Stomach smooth muscle (tissue), 2 donors: ENCODE measurements around the gene EYA4.
A peak's percentile ranks its signal among the peaks of the same experiment; 100 is the strongest.

Experiments
- H3K27ac ChIP-seq: one replicate; pipeline ENCODE4 v1.7.0; 2013; ENCODE audit warnings: mild to moderate bottlenecking, low read length, inconsistent platforms
- H3K27me3 ChIP-seq, 2 donors: one replicate each; pipeline ENCODE4 v1.7.0; 2013; ENCODE audit warnings: low read length in 2 of 2; ENCODE audit not compliant: insufficient read depth in 2 of 2, control insufficient read depth in 1 of 2
- H3K36me3 ChIP-seq, 2 donors: one replicate each; pipeline ENCODE4 v1.7.0; 2013; ENCODE audit warnings: low read length in 2 of 2; ENCODE audit not compliant: control insufficient read depth in 2 of 2, insufficient read depth in 2 of 2
- H3K4me1 ChIP-seq: one replicate; pipeline ENCODE4 v1.7.0; 2013; ENCODE audit warnings: low read length; ENCODE audit not compliant: control insufficient read depth, insufficient read depth
- H3K4me3 ChIP-seq, 2 donors: one replicate each; pipeline ENCODE4 v1.7.0; 2013; ENCODE audit warnings: low read length in 2 of 2
- H3K9ac ChIP-seq, 2 donors: one replicate each; pipeline ENCODE4 v1.7.0; 2013; ENCODE audit warnings: low read length in 2 of 2, mild to moderate bottlenecking in 1 of 2
- H3K9me3 ChIP-seq, 2 donors: one replicate each; pipeline ENCODE4 v1.7.0; 2013; ENCODE audit warnings: low read length in 2 of 2; ENCODE audit not compliant: control insufficient read depth in 2 of 2
- donor health status: healthy.
- donor health status: Pancreatic carcinoma.

The EYA4 gene

DNA sequence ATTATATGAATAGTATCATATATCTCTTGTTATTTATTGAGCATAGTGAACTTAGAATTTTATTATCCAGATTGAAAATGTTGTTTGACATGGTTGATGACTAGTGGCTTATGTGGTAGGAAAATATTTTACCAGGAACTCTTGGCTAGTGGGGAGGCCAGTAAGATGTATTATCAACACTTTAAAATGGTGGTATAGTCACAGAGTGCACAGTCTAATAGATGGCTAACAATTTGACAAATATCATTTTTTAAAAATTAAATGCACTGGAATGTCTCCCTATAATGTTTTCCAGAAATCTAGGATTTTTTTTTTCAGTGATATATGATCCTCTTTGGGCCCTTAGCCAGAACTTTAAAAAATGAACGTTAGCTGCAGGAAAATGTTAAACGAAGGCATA lies 26.9 kb upstream of the EYA4 start:
- Histone ChIP-seq H3K36me3 (no peaks in the 10 kb centered on the region), H3K4me3 (no peak overlapping the region), H3K4me1 (no peaks in the 10 kb centered on the region), H3K9me3 (peaks cover 0 to 4% of the 10 kb centered on the region in 2 donors), H3K27me3 (no peaks in the 10 kb centered on the region), H3K9ac (no peak overlapping the region), H3K27ac (no peak overlapping the region)

DNA sequence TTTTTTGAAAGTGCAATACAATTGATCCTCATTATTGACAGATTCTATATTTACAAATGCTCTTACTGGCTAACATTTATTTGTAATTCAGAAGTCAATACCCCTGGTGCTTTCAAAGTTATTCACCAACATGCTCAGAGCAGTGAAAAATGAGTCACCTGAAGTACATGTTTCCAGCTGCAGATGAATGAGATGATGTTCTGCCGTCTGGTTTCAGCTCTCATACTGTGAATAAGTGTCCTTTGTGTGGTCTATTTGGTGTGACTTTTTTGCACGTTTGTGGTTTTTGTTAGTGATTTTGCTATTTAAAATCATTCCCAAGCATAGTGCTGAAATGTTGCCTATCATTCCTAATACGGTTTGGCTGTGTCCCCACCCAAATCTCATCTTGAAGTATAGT lies 22.3 kb upstream of the EYA4 start:
- no peaks in the 10 kb centered on the region for H3K27me3 ChIP-seq
- no peak overlapping the region for H3K4me3 ChIP-seq
- no peaks in the 10 kb centered on the region for H3K4me1 ChIP-seq
- H3K9me3 ChIP-seq, result no peaks in the 10 kb centered on the region
- H3K36me3 ChIP-seq, result no peaks in the 10 kb centered on the region
- H3K9ac ChIP-seq, result no peak overlapping the region
- no peak overlapping the region for H3K27ac ChIP-seq

DNA sequence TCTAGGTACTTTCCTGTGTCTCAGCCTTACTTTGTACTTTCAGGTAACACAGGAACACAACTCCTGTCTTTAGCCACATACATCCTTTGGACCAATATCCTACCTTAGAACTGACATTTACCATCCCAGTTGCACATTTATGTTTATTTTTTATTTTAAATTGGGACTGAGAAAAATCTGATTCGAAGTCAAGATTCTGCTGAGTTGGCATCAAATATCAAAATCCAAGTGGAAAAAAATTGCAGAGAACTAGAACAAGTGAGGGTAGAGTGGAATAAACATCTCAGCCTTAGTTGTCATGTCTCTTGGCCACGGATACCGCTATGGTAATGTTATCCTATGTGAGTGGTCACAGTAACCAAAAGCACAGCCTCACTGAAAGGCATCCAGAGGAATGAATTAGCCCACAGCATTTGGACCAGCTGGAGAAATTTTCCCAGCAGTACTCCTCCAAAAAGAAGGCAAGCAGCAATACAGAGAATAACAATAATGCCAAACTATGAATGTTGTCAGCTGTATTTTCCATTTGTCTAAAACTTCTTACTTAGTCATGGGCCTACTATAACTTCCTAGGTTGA lies 17.6 kb upstream of the EYA4 start:
- Histone ChIP-seq H3K4me3 (no peak overlapping the region), H3K9ac (no peak overlapping the region), H3K27me3 (no peaks in the 10 kb centered on the region), H3K4me1 (no peaks in the 10 kb centered on the region), H3K27ac (no peak overlapping the region), H3K9me3 (no peaks in the 10 kb centered on the region), H3K36me3 (no peaks in the 10 kb centered on the region)

DNA sequence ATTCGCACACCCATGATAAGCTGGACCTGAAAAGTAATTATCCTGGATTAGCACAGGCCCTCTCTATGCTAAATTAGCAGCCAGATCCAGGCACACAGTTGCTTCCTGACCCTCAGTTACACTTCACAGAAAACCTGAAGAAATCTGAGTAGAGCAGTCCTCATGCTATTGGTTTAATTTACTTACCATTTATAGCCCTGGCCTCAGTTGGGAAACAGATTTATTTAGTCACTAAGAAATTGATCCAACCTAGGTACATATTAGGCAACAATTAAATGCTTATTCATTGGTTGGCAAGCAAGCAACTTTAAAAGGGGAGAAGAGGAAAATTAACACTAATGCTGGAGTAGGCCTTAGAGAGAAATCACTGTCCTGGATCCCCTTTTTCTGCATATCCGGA lies 15.6 kb upstream of the EYA4 start:
- no peaks in the 10 kb centered on the region for H3K9me3 ChIP-seq
- no peaks in the 10 kb centered on the region for H3K36me3 ChIP-seq
- H3K4me1 ChIP-seq, result no peaks in the 10 kb centered on the region
- H3K27ac ChIP-seq, result no peak overlapping the region
- H3K9ac ChIP-seq, result no peak overlapping the region
- H3K27me3 ChIP-seq, result no peaks in the 10 kb centered on the region
- H3K4me3 ChIP-seq, result no peak overlapping the region

DNA sequence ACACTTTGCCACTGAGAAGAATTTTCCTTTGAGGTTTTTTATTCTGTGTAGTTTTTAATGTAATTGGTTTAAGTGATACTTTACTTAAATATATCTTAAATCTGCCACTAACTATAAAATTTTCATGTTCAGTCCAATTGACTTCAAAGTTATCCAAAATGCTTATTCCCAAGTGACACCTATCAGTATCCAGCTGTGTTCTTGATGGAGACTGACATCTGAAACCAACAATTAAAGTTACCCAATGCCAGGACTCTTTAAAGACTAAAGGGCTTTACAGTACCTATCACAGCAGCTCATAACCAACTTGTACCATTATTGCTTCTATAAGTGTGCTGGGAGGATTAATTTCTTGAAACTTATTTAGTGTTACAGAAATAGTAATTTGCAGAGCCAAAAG lies 13.8 kb upstream of the EYA4 start:
- Histone ChIP-seq H3K27ac (no peak overlapping the region), H3K36me3 (no peaks in the 10 kb centered on the region), H3K27me3 (no peaks in the 10 kb centered on the region), H3K4me3 (no peak overlapping the region), H3K9ac (no peak overlapping the region), H3K9me3 (no peaks in the 10 kb centered on the region), H3K4me1 (no peaks in the 10 kb centered on the region)

DNA sequence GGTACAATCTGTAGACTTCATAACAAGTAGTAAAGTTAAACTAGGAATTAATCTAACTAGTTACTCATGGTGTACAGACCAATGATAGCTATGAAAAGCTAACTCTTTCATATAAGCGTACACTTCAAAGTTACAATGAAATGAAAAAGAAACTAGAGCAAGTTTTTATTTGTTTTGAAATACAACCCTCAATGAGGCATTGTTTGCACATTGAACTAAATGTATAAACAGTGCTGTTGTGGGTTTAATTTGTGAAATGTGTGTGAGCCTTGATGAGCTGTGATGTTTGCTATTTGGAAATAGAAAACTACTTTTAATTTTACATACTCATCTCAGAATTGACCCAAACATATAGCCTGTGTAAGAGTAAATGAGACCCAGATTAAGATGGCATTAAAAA lies 11.1 kb upstream of the EYA4 start:
- H3K27me3 ChIP-seq, result no peaks in the 10 kb centered on the region
- H3K36me3 ChIP-seq, result no peaks in the 10 kb centered on the region
- no peaks in the 10 kb centered on the region for H3K4me1 ChIP-seq
- H3K9ac ChIP-seq, result no peak overlapping the region
- H3K27ac ChIP-seq, result no peak overlapping the region
- no peak overlapping the region for H3K4me3 ChIP-seq
- H3K9me3 ChIP-seq, result no peaks in the 10 kb centered on the region

DNA sequence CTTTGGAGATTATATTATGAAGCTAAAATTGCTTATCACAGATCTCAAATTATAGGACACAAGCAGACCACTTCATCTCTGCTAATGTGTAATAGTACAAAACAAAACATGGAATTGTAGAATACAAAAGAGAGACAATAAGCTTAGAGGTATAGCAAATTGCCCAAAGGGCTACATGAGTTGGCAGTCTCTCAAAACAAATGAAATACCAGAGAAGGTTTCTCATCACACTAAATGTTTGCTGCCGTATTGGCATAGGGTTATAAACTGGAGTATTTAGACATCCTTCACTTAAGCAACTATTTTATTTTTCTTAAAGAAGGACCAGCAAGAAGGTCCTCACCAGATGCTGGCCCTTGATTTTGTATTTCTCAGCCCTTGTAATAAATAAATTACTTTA lies 5.9 kb upstream of the EYA4 start:
- no peak overlapping the region for H3K9ac ChIP-seq
- no peaks in the 10 kb centered on the region for H3K9me3 ChIP-seq
- peaks cover 0 to under 1% of the 10 kb centered on the region in 2 donors for H3K27me3 ChIP-seq
- no peaks in the 10 kb centered on the region for H3K36me3 ChIP-seq
- H3K4me3 ChIP-seq, result no peak overlapping the region
- no peak overlapping the region for H3K27ac ChIP-seq
- no peaks in the 10 kb centered on the region for H3K4me1 ChIP-seq

DNA sequence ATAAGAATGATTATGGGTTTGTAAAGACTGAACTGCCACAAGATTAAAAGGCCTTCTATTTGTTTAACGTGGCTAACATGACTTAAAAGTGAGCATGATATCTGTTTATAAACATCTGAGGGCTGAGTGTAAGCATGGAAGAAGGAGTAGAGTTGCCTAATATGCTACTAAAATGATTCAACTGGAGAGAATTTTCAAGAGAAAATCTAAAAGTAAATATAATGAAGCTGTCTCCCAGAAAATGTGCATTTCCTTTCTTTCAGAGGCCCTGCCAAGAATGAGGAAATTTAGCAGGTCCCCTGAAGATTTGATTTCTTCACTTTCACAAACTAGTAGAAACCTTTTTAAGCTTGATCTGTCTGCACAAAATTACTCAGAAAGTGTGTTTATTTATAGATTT lies 4.2 kb upstream of the EYA4 start:
- H3K4me1 ChIP-seq, result peaks cover 8% of the 10 kb centered on the region
- no peaks in the 10 kb centered on the region for H3K36me3 ChIP-seq
- H3K27me3 ChIP-seq, result peaks cover 6 to 16% of the 10 kb centered on the region in 2 donors
- H3K9me3 ChIP-seq, result no peaks in the 10 kb centered on the region
- H3K9ac ChIP-seq, result no peak overlapping the region
- no peak overlapping the region for H3K27ac ChIP-seq
- no peak overlapping the region for H3K4me3 ChIP-seq

DNA sequence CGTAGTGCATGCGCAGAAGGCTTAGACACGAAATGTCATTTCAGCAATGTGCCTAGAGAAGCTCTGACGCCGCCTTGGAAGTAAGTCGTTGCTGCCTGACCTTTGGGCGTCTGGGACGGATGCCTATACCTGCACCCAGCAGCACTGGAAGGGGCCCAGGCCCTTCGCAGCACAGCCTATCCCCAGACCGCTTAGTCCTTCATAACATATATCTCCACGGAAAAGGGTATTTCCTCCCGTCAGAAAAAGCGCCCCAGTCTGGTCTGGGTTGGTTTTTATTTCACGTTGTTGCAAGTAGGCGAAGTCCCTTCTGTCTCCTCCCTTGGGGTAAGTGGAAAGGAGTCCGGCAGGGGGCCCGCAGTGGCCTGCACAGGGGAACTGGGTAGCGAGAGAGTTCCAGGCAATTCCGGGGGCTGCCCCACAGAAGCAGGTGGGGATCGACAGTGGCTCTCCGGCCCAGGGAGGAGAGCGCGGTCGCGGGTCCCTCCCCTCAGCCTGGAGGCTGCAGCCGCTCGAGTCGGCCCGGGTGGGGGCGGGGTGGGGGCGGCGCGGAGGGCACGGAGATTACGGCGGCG lies 559 bp upstream of the EYA4 start:
- Histone ChIP-seq H3K36me3 (no peaks in the 10 kb centered on the region), H3K27ac (no peak overlapping the region), H3K4me1 (peaks cover 10% of the 10 kb centered on the region), H3K4me3 (peak overlapping the region in 1 of 2 donors; percentile 73), H3K9me3 (no peaks in the 10 kb centered on the region), H3K27me3 (peaks cover 19 to 43% of the 10 kb centered on the region in 2 donors), H3K9ac (no peak overlapping the region)

DNA sequence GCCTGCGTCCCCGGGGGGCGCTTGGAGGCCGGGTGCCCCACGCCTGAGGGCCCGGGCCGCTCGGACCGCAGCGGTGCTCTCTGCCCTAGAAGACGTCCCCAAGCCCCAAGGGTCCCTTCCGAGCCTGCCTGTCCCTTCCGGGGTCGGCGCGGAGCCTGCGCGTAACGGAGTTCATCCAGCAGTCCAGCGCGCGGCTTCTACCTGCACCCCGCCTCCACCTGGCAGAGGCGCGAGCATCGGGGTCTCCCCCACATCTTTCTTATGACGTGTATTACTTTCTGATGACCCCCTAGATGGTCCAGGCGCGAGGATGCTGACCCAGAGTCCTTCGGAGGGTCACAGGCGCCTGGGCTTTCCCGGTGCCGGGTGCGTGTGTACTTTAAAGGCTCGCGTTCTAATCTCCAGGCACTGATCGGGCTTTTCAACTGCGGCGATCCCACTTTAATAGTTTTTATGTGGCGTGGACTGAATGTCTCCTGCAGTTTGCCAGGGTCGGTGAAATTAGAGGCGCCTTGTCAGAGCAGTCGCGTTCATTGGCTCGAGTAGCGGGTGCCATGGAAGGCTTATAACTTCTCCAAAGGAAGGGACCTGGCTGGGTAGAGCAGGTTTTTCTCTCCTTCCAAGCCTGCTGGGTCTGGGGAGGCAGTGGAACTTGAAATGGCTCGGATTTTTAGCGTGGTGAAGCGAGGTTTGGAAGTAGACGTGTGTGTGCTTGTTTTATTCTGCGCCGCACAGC lies 912 bp downstream of the EYA4 start:
- Histone ChIP-seq H3K36me3 (no peaks in the 10 kb centered on the region), H3K4me1 (peaks cover 10% of the 10 kb centered on the region), H3K27ac (no peak overlapping the region), H3K9ac (no peak overlapping the region), H3K4me3 (peak overlapping the region; percentile 72 to 73), H3K27me3 (peaks cover 19 to 43% of the 10 kb centered on the region in 2 donors), H3K9me3 (no peaks in the 10 kb centered on the region)
